C4-2B (cell line): Measurements from ENCODE around the gene CALY.

ENCODE experiments used
- ZFX ChIP-seq: fragments of 450-650 bp; IDR thresholded peaks from 2 replicates; pipeline ENCODE4 v1.6.1; 2017
- TF ChIP-seq, protein P1 (sequence below): fragments of 450-650 bp; conservative IDR thresholded peaks from 2 replicates; pipeline ENCODE4 v1.5.1; 2017; ENCODE audit warnings: mild to moderate bottlenecking

DNA sequence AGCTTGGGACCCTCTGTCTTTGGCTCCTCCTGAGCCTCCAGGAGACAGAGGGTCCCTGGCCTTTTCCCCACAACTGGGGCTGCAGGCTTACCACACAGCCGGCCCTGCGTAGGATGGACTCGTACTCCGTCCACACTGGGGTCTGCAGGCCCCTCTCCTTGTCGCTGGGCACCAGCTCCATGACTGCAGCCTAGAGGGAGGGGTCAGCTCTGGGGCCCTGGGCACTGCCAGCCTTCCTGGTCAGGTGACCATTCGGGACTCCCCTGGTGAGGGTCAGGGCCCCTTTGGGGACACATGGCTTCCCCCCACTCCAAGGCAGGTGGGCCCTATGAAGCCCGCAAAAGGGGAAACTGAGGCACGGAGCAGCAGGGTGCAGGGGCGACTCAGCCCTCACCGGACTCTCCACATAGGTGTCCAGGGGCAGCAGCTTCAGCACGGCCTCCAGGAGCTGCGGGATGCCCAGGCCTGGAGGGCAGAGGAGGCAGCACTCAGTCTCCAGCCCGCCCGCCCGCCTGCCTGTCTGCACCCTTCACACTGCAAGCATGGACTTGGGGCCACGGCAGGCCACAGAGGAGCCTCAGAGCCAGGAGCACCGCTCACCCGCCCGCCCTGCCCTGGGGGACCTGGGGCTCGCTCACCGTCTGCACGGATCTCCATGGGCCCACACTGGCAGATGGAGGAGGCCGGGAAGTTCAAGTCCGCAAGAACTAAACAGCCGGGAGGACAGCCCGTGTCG is 20.0 kb upstream of the CALY start:
- TF ChIP-seq, protein P1, sequence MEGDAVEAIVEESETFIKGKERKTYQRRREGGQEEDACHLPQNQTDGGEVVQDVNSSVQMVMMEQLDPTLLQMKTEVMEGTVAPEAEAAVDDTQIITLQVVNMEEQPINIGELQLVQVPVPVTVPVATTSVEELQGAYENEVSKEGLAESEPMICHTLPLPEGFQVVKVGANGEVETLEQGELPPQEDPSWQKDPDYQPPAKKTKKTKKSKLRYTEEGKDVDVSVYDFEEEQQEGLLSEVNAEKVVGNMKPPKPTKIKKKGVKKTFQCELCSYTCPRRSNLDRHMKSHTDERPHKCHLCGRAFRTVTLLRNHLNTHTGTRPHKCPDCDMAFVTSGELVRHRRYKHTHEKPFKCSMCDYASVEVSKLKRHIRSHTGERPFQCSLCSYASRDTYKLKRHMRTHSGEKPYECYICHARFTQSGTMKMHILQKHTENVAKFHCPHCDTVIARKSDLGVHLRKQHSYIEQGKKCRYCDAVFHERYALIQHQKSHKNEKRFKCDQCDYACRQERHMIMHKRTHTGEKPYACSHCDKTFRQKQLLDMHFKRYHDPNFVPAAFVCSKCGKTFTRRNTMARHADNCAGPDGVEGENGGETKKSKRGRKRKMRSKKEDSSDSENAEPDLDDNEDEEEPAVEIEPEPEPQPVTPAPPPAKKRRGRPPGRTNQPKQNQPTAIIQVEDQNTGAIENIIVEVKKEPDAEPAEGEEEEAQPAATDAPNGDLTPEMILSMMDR, result no peak
- no peak for TF ChIP-seq ZFX
